Activated effector memory CD4-positive, alpha-beta T cell treated with anti-CD3 and anti-CD28 coated beads, Interleukin-2, amount 50 U/mL, for 16 hours (primary cell): ENCODE measurements around the gene TRPM7.

Source experiments
- DNase-seq: peaks from one replicate; pipeline ENCODE4 v3.0.0-alpha.2; 2020

The TRPM7 gene

GRCh38 chr15:50558012-50558411 is 128.6 kb downstream of the TRPM7 start:
- no peak for DNase-seq

- DNase-seq: no peak
Observed at GRCh38 chr15:50556642-50557371, 129.8 kb downstream of the TRPM7 start.

GRCh38 chr15:50552238-50552637 is 134.4 kb downstream of the TRPM7 start:
- no peak for DNase-seq

- no peak for DNase-seq
Observed at GRCh38 chr15:50549326-50549725, 137.3 kb downstream of the TRPM7 start.

DNA sequence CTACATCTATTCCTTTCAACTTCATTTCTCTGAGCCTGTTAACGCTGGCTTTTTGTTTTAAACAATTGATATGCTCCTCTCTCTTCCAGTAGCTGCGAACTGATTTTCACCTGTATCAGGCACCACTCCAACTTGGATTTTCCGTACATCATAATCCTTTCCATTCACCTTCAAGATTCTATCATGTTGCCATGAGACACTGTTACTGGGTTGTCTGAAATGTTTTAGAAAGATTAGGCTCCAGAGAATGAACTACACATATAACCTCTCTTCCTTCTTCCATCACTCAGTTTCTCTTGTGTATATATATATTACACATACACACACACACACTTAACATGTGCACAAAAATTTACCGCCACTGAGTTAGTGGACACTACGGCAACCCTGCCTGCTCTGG is 140.0 kb downstream of the TRPM7 start, which contains the start of gene USP50:
Gene USP50, minus strand, starts transcription at position 101 of the 400 bp plus-strand sequence. CDS start 141 bp downstream, outside the sequence.
- DNase-seq: no peak

DNA sequence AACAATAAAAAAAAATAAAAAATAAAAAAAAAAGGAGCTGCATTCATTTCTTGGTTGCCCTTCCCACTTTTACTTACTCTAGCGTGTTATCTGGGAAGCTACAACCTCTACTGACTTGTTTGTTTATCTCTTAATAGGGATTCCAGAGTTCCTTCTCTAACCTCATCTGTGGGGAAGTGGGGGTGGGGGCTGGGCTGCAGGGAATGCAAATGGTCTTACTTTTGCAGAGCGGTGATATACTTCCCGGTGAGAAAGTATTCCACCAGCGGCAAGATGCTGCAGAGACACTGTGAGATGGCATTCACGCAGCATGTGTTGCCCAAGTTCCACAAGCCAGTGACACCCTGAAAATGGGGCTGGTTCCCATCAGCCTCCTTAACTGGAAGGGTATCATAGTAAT is 142.2 kb downstream of the TRPM7 start:
- no peak for DNase-seq

DNA sequence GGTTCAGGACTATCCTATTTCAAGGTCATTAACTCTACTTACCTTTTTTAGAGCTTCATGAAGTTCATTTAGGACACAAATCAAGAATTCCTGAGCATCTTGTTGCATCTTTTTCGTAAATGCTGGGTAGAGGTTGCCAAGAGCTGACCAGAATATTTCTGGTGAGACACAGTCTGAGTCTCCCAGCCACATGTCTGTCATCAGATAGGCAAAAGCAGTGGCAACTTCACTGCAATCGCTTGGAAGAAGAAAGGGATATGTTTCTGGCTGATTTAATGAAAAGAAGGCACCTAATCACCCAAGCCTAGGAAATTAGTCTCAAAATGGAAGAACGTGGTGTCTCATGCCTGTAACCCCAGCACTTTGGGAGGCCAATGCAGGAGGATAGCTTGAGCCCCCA is 143.0 kb downstream of the TRPM7 start:
- DNase-seq: no peak

DNA sequence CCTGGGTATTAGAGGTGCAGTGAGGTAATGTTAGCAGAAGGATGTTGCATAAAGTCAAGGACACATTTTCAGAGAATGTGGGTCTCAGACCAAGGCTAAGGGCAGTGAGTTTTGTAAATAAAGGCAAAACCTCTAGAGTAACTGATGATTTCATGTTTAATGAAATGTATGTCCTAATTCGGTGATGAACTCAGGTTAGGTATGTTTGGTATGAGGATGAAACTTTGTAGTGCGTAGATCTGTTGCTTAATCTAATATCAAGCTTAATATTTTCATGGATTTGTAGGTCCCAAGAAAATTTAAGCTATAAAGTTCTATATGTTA is 143.7 kb downstream of the TRPM7 start:
- no peak for DNase-seq

DNA sequence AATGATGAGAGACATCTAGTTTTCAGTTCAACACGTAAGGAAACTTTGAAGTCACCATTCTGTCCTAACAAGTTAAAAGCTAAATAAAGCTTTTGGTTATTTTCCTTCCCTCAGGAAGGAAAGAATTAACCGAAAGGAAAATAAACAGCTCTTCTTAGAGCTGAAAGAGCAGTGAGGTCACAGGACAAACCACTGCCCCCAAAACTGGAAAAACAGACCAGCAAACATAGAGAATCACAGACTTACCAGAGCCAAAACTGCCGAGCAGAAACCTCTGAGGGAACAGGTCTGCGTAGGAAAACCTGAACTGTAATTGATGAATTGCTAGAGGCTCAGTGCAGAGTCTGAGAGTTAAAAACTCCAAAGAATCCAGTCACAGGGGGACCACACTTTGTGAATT is 154.8 kb downstream of the TRPM7 start:
- DNase-seq: no peak

GRCh38 chr15:50531163-50531562 is 155.4 kb downstream of the TRPM7 start:
- DNase-seq: no peak

GRCh38 chr15:50523851-50524251 is 162.7 kb downstream of the TRPM7 start:
- DNase-seq: no peak

DNA sequence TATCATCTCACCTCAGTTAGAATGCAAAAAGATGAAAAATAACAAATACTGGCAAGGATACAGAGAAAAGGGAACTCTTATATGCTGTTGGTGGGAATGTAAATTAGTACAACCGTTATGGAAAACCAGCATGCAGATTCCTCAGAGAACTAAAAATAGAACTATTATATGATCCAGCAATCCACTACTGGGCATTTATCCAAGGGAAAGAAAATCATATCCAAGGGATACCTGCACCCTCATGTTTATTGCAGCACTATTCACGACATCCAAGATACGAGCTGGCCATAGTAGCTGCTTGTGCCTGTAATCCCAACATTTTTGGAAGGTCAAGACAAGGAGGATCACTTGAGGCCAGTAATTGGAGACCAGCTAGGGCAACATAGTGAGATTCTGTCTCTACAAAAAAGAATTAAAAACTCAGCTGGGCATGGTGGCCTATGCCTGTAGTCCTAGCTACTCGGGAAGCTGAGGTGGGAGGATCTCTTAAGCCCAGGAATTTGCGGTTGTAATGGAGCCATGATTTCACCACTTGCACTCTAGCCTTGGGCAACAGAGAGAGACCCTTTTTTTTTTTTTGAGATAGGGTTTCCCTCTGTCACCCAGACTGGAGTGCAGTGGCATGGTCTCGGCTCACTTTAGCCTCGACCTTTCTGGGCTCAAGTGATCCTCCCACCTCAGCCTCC is 166.7 kb downstream of the TRPM7 start:
- no peak for DNase-seq

DNA sequence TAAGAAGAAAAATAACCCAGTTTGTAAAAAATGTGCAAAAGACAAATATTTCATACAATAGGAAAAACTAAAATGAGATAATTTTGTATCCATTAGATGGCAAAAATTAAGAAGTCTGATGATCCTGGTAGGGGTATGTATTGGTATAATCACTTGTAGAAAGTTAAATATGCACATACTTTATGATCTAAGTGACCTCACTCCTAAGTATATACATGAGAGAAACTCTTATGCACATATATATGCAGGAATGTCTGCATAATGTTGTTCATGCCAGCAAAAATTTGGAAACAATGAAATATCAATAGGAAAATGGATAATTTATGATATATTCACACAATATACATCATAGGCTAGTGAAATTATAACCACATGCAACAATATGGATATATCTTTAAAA is 173.6 kb downstream of the TRPM7 start:
- no peak for DNase-seq
